Parathyroid adenoma (tissue), 2 donors: ENCODE measurements around the gene RHBDD3.
"Not testable (repeated sequence)": the region's sequence is repeated elsewhere in the genome, so short reads cannot be mapped to it uniquely, and the experiment has no call there.

Experiments used
- H2AFZ ChIP-seq: fragments of 300-600 bp; sonication (generic); one replicate; pipeline ENCODE4 v1.7.0; 2017; ENCODE audit warnings: antibody characterized with exemption, mild to moderate bottlenecking
- H3K27ac ChIP-seq: fragments of 300-600 bp; sonication (generic); one replicate; pipeline ENCODE4 v1.7.0; 2017
- H3K27me3 ChIP-seq: fragments of 300-600 bp; sonication (generic); one replicate; pipeline ENCODE4 v1.7.0; 2017; ENCODE audit warnings: low read length; ENCODE audit not compliant: control insufficient read depth, insufficient read depth
- H3K36me3 ChIP-seq: fragments of 300-600 bp; sonication (generic); one replicate; pipeline ENCODE4 v1.7.0; 2017; ENCODE audit warnings: low read length; ENCODE audit not compliant: control insufficient read depth, insufficient read depth
- H3K4me1 ChIP-seq: fragments of 300-600 bp; sonication (generic); one replicate; pipeline ENCODE4 v1.7.0; 2017; ENCODE audit warnings: control low read depth
- H3K4me2 ChIP-seq: fragments of 300-600 bp; sonication (generic); one replicate; pipeline ENCODE4 v1.7.0; 2017; ENCODE audit warnings: low read length
- H3K4me3 ChIP-seq: fragments of 300-600 bp; sonication (generic); one replicate; pipeline ENCODE4 v1.7.0; 2017; ENCODE audit warnings: low read depth, low read length
- H3K79me2 ChIP-seq: fragments of 300-600 bp; sonication (generic); one replicate; pipeline ENCODE4 v1.7.0; 2017; ENCODE audit warnings: control low read depth
- H3K9ac ChIP-seq: fragments of 300-600 bp; sonication (generic); one replicate; pipeline ENCODE4 v1.7.0; 2017; ENCODE audit warnings: mild to moderate bottlenecking
- H3K9me3 ChIP-seq: fragments of 300-600 bp; sonication (generic); one replicate; pipeline ENCODE4 v1.7.0; 2017; ENCODE audit warnings: low read length; ENCODE audit not compliant: control insufficient read depth
- CTCF ChIP-seq: fragments of 300-600 bp; sonication (generic); IDR thresholded peaks from one replicate; pipeline ENCODE4 v1.7.0; 2017; ENCODE audit warnings: antibody characterized with exemption, mild to moderate bottlenecking
- donor health status: primary hyperparathyroidism.

RHBDD3 gene

GRCh38 chr22:29254286-29254660, 13.5 kb downstream of the RHBDD3 start:
- Histone ChIP-seq H3K4me2 (no peak overlapping the region), H3K4me3 (no peak overlapping the region), H3K9ac (no peak overlapping the region), H3K9me3 (no peaks in the 10 kb centered on the region), H3K27ac (no peak overlapping the region), H3K79me2 (no peaks in the 10 kb centered on the region), H3K27me3 (no peaks in the 10 kb centered on the region), H2AFZ (no peak overlapping the region), H3K4me1 (no peaks in the 10 kb centered on the region), H3K36me3 (no peaks in the 10 kb centered on the region)
- no peak for TF ChIP-seq CTCF

GRCh38 chr22:29253561-29254285, 14.1 kb downstream of the RHBDD3 start:
- Histone ChIP-seq H3K27ac (no peak overlapping the region), H3K79me2 (no peaks in the 10 kb centered on the region), H3K4me3 (no peak overlapping the region), H2AFZ (no peak overlapping the region), H3K9me3 (no peaks in the 10 kb centered on the region), H3K4me1 (no peaks in the 10 kb centered on the region), H3K36me3 (no peaks in the 10 kb centered on the region), H3K9ac (no peak overlapping the region), H3K27me3 (no peaks in the 10 kb centered on the region), H3K4me2 (no peak overlapping the region)
- no peak for TF ChIP-seq CTCF

- TF ChIP-seq CTCF, result no peak
- H3K9ac ChIP-seq, result no peak overlapping the region
- H3K4me3 ChIP-seq, result no peak overlapping the region
- no peaks in the 10 kb centered on the region for H3K4me1 ChIP-seq
- no peaks in the 10 kb centered on the region for H3K9me3 ChIP-seq
- H2AFZ ChIP-seq, result no peak overlapping the region
- H3K79me2 ChIP-seq, result no peaks in the 10 kb centered on the region
- no peaks in the 10 kb centered on the region for H3K36me3 ChIP-seq
- H3K27ac ChIP-seq, result no peak overlapping the region
- no peaks in the 10 kb centered on the region for H3K27me3 ChIP-seq
- H3K4me2 ChIP-seq, result no peak overlapping the region
These were observed 15.5 kb downstream of the RHBDD3 start for GRCh38 chr22:29251981-29252911.

- Histone ChIP-seq H3K27me3 (no peaks in the 10 kb centered on the region), H3K4me3 (no peak overlapping the region), H3K4me1 (no peaks in the 10 kb centered on the region), H2AFZ (no peak overlapping the region), H3K27ac (no peak overlapping the region), H3K9me3 (no peaks in the 10 kb centered on the region), H3K79me2 (no peaks in the 10 kb centered on the region), H3K4me2 (no peak overlapping the region), H3K9ac (no peak overlapping the region), H3K36me3 (no peaks in the 10 kb centered on the region)
- TF ChIP-seq CTCF, result no peak
These were observed 16.5 kb downstream of the RHBDD3 start for GRCh38 chr22:29251265-29251664.

- H3K27ac ChIP-seq, H2AFZ ChIP-seq, H3K79me2 ChIP-seq, H3K4me1 ChIP-seq, H3K4me2 ChIP-seq, H3K36me3 ChIP-seq, H3K9ac ChIP-seq, H3K27me3 ChIP-seq, H3K4me3 ChIP-seq, H3K9me3 ChIP-seq: not testable (repeated sequence)
These were observed 19.9 kb downstream of the RHBDD3 start for GRCh38 chr22:29247891-29248290.
